ENCODE measurements around the gene HDAC4. TPM values are rescaled to one million over a fixed set of nuclear protein-coding genes. Genes with fewer than 3 reads are reported as not detected.
"Not testable (repeated sequence)": the region's sequence is repeated elsewhere in the genome, so short reads cannot be mapped to it uniquely, and the experiment has no call there.

HDAC4 gene
- total RNA-seq (29.5 TPM), polyA plus RNA-seq (24.4 TPM)

DNA sequence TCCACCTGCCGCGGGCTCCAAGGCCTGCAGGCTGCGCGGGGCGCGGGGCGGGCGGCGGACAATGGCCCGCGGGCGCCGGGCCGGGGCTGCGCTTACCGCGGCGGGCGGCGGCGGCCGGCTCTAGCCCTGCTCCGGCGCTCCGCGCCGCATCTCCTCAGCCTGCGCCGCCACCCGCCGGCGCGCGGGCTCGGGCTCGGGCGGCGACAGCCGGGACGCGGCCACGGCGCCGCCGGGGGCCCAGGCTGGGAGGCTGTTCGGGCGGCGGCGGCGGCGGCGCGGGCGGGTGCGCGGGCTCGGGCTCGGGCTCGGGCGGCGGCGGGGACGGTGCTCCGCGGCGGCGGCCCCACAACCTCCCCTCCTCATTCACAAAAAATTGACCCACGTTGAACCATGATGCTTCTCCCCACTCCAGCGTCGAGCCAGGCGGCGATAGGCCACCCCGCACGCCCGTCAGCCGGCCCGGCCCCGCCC is at the start of gene HDAC4:
Gene HDAC4 (minus strand): TSS at position 425 of the 471 bp plus-strand sequence. CDS start 48,321 bp downstream, outside the sequence.
- H3K4me1 ChIP-seq (ENCODE audit: insufficient read depth): no peaks in the 10 kb centered on the region
- peak within 1 kb of the TSS; percentile 95 for H3K4me3 ChIP-seq (ENCODE audit: low read depth, low read length)
- peak within 1 kb of the TSS; percentile 99 for H3K27ac ChIP-seq (ENCODE audit: low read depth)
- no peaks in the 10 kb centered on the region for H3K36me3 ChIP-seq (ENCODE audit: insufficient read depth)
- no peak for DNase-seq (ENCODE audit: extremely low spot score)
- under 1% methylated on average over 78 of the region's 78 CpGs for WGBS

DNA sequence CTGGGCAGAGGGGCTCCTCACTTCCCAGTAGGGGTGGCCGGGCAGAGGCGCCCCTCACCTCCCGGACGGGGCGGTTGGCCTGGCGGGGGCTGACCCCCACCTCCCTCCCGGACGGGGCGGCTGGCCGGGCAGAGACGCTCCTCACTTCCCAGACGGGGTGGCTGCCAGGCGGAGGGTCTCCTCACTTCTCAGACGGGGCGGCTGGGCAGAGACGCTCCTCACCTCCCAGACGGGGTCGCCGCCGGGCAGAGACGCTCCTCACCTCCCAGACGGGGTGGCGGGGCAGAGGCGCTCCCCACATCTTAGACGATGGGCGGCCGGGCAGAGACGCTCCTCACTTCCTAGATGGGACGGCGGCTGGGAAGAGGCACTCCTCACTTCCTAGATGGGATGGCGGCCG is 48.6 kb upstream of the HDAC4 start:
- DNase-seq (ENCODE audit: extremely low spot score); H3K27ac ChIP-seq (ENCODE audit: low read depth); H3K4me1 ChIP-seq (ENCODE audit: insufficient read depth); H3K4me3 ChIP-seq (ENCODE audit: low read depth, low read length); H3K36me3 ChIP-seq (ENCODE audit: insufficient read depth): not testable (repeated sequence)
- 96% methylated on average over 32 of the region's 32 CpGs for WGBS

DNA sequence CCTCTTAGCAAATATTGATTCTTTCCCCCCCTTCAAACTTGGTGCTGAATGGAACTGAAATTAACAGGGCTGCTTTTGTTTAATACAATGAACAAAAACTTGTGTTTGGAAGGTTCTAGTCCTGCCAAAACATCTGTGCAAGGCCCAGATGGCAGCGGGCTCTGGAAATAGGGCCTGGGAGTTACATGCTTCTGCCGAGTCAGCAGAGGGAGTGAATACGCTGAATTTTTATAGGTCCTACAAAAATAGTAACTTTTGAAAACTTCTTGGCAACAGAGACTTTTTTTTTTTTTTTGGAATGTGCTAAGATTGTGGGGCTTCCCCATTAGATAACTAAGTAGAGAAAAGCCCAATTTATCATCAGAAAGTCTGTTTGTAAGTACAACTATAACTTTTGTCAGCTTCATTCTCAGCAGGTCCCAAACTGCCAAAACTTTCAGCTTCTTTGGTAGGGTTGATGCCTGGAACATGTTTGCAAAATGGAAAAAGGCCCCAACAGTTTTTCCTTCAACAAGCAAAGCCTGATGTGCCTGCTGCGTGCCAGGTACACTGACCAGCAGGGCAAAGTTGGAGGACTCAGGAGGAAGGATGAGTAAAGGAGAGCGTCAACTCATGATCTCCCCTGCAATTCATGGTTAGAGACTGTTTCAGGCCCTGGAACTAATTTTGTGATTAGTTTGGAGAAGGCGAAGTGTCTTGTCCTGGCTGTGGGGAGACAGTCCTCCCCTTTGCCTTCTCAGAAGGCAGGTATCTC is 45.1 kb upstream of the HDAC4 start:
- no peaks in the 10 kb centered on the region for H3K4me1 ChIP-seq (ENCODE audit: insufficient read depth)
- 49% methylated on average over 6 of the region's 6 CpGs for WGBS
- DNase-seq (ENCODE audit: extremely low spot score): peak; percentile 56

DNA sequence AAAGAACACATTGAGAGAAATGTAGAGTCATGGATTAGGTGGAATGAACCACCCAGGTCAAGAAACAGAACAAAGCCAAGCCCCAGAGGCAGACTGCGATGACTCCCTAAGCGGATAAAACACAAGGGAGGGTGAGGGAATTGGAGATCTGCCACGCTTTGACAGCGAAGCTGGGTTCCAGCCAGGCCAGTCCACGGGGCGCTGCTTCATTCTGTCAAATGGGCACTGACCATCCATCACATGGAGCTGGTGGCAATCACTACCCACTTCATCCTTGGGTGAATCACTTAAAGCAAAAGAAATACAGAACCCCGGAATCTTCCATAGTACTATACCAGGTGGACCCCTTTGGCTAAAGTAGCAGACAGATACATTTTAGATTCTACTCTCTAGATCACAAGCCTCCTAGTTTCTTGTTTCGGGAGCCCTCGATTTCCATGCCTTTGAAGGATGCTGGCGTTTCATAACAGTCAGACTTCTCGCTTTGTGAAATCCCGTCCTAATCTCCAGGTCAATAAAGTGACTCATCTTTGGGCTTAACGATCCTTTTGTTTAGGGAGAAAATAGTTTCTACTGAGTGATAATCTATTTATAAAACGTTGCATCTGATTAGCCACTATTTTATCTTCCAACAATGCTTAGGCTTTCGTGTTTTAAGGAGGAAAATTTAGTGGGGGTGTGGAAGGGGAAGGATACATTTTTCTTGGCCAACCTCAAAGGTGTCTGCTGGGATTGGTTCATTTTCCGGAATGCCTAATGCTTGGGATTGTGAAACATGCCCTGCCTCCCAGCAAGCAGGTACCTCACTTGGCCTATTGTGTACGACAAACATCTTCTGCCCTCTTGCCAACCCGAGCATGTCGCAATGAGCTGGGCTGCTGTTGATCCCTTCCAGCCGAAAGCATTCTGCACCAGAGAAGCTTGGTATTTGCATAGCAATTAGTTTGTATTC is 44.1 kb upstream of the HDAC4 start:
- Histone ChIP-seq H3K4me3 (ENCODE audit: low read depth, low read length) (no peak overlapping the region), H3K4me1 (ENCODE audit: insufficient read depth) (no peaks in the 10 kb centered on the region), H3K27ac (ENCODE audit: low read depth) (no peak overlapping the region), H3K36me3 (ENCODE audit: insufficient read depth) (no peaks in the 10 kb centered on the region)
- 47% methylated on average over 20 of the region's 20 CpGs for WGBS
- no peak for DNase-seq (ENCODE audit: extremely low spot score)

More for the DNA sequence above, 45.1 kb upstream of the HDAC4 start:
- Histone ChIP-seq H3K36me3 (ENCODE audit: insufficient read depth) (no peaks in the 10 kb centered on the region), H3K4me3 (ENCODE audit: low read depth, low read length) (no peak overlapping the region), H3K27ac (ENCODE audit: low read depth) (no peak overlapping the region)

DNA sequence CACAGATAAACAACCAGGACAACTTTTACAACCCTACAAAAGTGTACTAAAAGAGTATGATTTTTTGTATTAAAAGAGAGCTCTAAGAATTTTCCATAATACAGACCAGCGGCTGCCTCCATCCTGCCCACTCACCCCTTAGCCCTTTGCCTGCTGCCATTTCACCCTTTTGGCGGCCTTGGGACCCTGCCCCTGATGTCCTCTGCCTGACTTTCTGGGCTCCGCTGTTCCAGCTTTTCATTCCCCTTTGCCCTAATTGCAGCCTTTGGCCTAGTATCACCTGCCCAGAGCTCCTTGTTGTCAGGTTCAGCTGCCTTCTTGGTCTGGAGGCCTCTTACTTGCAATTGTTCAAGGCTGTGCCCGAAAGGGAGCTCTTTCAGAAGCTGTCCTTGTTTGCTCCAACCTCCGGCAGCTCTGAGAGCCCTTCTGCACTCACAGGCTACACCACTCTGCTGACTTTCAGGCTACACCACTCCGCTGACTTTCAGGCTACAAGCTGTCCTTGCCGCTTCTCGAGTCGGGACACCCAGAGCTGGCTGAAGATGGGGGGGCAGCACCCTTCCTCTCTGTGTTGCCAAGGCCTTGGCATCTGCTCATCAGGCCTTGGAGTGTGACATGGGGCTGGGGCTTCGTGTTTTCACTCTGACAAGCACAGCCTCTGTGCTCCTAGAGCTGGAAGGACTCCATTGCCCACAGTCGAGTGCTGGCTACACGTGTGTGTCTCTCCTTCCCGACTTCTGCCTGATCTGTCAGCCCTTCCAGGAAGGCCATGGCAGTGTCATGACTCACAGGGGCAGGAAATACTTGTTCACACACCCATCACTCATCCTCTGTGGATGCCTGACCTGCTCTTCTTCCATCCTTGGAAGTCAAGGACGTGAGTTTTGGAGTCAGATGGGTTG is 43.1 kb upstream of the HDAC4 start:
- H3K4me1 ChIP-seq (ENCODE audit: insufficient read depth): no peaks in the 10 kb centered on the region
- WGBS: 91% methylated on average over 14 of the region's 14 CpGs
- no peaks in the 10 kb centered on the region for H3K36me3 ChIP-seq (ENCODE audit: insufficient read depth)
- no peak overlapping the region for H3K27ac ChIP-seq (ENCODE audit: low read depth)
- no peak for DNase-seq (ENCODE audit: extremely low spot score)
- no peak overlapping the region for H3K4me3 ChIP-seq (ENCODE audit: low read depth, low read length)

DNA sequence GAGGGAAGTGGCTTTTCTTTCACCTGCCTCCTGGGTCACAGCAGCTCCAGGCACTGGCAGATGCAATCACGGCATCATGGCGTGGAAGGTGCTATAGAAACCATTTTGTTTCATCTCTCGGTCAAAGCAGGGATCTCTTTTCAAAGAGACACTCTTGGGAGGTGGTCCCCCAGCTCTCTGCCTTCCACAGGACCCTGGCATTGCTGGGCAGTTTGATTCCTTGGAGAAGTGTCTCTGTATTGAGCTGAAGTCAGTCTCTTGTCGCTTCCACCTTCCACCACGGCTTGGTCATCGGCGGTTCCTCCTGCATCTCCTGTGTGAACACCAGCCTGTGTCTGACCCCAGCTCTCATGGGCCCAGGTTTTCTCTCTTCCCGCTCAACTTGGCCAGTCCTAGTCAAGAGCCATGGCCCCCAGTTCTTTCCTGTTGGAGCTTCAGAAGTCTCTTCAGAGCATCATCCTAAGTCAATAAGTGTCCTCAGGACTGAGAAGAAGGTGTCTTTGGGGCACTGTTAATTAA is 42.3 kb upstream of the HDAC4 start:
- Histone ChIP-seq H3K27ac (ENCODE audit: low read depth) (no peak overlapping the region), H3K36me3 (ENCODE audit: insufficient read depth) (no peaks in the 10 kb centered on the region), H3K4me3 (ENCODE audit: low read depth, low read length) (no peak overlapping the region), H3K4me1 (ENCODE audit: insufficient read depth) (no peaks in the 10 kb centered on the region)
- WGBS: 98% methylated on average over 8 of the region's 8 CpGs
- no peak for DNase-seq (ENCODE audit: extremely low spot score)

DNA sequence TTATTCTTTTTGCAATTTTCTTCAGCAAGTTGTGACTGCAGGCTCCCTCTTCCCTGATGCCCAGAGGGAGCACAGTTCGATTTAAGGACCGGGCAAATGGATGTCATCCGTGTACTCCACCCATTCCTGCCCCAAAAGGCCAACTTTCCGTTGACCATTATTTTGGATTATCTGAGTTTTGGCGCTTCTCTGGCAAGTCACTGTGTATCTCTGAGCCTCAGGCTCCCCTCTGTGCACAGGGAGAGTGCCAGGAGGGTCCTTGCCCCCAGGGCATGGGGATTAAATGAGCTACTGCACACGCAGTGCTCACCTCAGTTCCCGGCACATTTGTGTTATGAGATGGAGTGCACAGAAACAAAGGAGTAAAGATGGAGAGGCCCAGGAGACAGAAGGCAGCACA is 41.4 kb upstream of the HDAC4 start:
- H3K4me3 ChIP-seq (ENCODE audit: low read depth, low read length): no peak overlapping the region
- DNase-seq (ENCODE audit: extremely low spot score): no peak
- no peaks in the 10 kb centered on the region for H3K36me3 ChIP-seq (ENCODE audit: insufficient read depth)
- no peak overlapping the region for H3K27ac ChIP-seq (ENCODE audit: low read depth)
- WGBS: 93% methylated on average over 7 of the region's 7 CpGs
- no peaks in the 10 kb centered on the region for H3K4me1 ChIP-seq (ENCODE audit: insufficient read depth)

DNA sequence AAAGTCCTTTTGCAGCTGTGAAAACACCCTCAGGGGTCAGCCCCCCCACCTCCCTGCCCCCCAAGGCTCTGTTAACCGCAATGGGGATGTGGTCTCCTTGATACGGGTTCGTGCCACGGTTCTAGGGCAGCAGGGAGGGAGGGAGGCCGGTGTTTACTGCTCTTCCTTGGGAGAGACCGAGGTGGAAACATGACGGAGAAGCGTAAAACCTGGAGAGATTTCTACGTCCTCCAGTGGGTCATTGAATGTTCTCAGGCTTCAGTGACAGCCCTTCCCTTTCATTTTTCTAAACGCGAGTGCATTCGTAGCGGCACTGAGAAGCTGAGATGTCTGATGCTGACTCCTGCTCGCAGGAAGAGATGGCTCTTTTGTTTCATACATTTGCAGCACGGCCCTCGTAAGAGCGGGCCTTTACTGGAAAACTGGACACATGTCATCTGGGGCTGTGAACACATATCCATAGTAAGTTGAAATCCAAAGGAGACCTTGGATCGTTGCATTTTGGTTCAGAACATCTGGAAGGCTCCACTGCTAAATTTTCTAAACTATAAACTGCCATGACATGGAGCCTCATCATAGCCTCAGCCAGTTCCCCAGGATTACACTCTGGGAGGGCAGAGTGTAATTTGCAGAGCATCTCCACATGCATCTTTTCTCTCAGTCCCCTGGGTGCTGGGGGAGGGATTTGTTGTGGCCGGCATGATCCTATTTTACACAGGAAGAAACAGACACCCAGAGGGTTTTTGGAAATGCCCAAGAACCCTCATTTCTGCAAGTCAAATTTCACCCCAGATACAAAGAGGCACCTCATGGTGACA is 40.6 kb upstream of the HDAC4 start:
- Histone ChIP-seq H3K4me3 (ENCODE audit: low read depth, low read length) (no peak overlapping the region), H3K4me1 (ENCODE audit: insufficient read depth) (no peaks in the 10 kb centered on the region), H3K36me3 (ENCODE audit: insufficient read depth) (no peaks in the 10 kb centered on the region), H3K27ac (ENCODE audit: low read depth) (no peak overlapping the region)
- DNase-seq (ENCODE audit: extremely low spot score): no peak
- 44% methylated on average over 19 of the region's 19 CpGs for WGBS

DNA sequence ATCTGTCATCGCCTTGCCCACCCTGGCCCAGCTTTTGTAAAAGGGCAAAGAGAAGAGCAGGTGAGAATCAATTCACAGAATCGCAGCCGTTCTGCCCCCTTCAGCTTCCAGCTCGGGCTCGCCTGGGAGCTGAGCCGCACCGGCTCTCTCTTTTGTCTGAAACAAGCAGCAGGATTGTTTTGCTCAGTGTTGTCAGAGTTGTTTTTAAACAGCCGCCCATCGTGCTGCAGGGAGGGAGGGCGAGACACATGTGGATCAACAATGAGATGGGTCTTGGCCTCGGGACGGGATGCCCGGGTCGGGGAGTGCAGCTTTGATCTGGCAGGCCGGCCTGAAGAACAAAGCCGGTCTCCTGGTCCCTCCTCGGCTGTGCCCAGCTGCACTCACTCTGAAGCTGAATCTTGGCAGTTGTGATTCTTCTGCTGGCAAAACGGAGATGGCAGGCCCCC is 39.7 kb upstream of the HDAC4 start:
- H3K27ac ChIP-seq (ENCODE audit: low read depth): no peak overlapping the region
- H3K4me3 ChIP-seq (ENCODE audit: low read depth, low read length): no peak overlapping the region
- no peaks in the 10 kb centered on the region for H3K4me1 ChIP-seq (ENCODE audit: insufficient read depth)
- 18% methylated on average over 18 of the region's 18 CpGs for WGBS
- no peak for DNase-seq (ENCODE audit: extremely low spot score)
- H3K36me3 ChIP-seq (ENCODE audit: insufficient read depth): no peaks in the 10 kb centered on the region

DNA sequence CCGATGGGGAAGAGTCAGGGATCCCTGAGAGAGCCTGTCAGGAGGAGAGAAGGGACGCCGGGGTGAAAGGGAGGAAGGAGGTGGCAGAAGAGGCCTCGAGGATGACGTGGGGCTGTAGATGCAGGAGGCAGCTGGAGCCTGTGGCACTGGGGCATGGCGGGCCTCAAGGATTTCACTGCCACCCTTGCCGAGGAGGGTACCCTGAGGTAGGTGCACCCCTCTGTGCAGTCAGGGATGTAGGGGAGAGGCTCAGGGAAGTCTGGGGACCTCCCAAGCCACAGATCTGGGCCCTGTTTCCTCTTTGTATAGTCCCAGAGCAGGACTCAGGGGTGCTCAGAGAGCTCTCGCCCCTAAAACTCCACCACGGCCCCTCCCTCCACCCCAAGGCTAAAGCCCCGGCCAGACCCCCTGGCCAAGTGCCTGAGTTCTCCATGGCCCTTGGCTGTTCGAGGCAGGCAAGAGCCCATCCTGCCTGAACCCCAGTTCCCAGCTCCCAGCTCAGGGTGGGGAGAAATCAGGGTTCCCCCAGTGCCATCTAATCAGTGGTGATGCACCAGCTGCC is 39.0 kb upstream of the HDAC4 start:
- Histone ChIP-seq H3K4me1 (ENCODE audit: insufficient read depth) (no peaks in the 10 kb centered on the region), H3K36me3 (ENCODE audit: insufficient read depth) (no peaks in the 10 kb centered on the region), H3K27ac (ENCODE audit: low read depth) (no peak overlapping the region), H3K4me3 (ENCODE audit: low read depth, low read length) (no peak overlapping the region)
- DNase-seq (ENCODE audit: extremely low spot score): no peak
- WGBS: 81% methylated on average over 11 of the region's 11 CpGs

DNA sequence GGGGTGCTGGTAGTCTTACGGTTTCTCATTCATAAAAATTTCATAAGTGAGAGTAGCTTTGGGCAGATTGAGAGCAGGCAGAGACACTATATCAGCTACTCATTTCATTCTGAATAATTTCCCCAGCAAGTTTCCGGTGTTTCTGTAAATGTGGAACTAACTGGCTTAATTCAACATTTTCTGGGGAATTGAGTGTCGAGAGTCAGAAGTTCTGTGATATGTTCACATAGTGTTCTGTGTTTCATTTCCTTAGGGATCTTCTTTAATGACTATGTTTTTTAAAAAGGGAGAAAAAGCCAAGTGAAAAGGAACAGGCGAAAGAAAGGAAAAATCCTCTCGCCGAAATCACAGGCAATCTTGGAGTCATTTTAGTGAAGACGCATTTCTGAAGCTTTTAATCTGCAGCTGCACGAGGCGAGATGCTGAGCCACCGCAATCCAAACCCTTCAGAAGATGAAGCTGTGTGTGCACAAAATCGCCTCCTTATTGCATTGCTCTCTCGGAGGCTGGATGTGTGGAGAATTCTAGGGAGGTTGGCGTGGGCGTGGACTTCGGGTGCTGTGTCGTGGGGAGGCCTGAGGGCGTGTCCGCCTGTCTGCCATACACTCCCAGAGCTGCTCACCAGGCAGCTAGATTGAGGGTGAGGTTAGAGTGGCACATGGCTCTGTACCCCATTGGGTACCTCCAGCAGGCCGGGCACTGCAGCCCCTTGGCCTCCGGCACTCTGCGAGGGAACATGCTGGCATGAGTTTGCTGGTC is 38.4 kb upstream of the HDAC4 start:
- H3K36me3 ChIP-seq (ENCODE audit: insufficient read depth): no peaks in the 10 kb centered on the region
- no peak overlapping the region for H3K27ac ChIP-seq (ENCODE audit: low read depth)
- 92% methylated on average over 21 of the region's 21 CpGs for WGBS
- H3K4me3 ChIP-seq (ENCODE audit: low read depth, low read length): no peak overlapping the region
- H3K4me1 ChIP-seq (ENCODE audit: insufficient read depth): no peaks in the 10 kb centered on the region
- DNase-seq (ENCODE audit: extremely low spot score): no peak

Data from urinary bladder (tissue), 4 donors.